NCI-H1694 (cell line): Measurements from ENCODE around the gene UBL5.
"Not testable (repeated sequence)": the region's sequence is repeated elsewhere in the genome, so short reads cannot be mapped to it uniquely, and the experiment has no call there.

Experiments used
- DNase-seq: peaks from one replicate; lab custom pipeline; 2025; lab: John Stamatoyannopoulos, UW

Gene UBL5

GRCh38 chr19:9811139-9811538 lies 16.6 kb upstream of the UBL5 start:
- no peak for DNase-seq

- DNase-seq = no peak
Measured at GRCh38 chr19:9818175-9818733, 9.5 kb upstream of the UBL5 start.

- peak; percentile 98 for DNase-seq
Measured at GRCh38 chr19:9818734-9819595, 8.8 kb upstream of the UBL5 start, which contains the start of gene FBXL12. TSS of gene FBXL12 (minus strand) at chr19:9819079. CDS start at chr19:9818813, 266 bp downstream.

- no peak for DNase-seq
Measured at GRCh38 chr19:9819596-9819909, 8.2 kb upstream of the UBL5 start.

- DNase-seq = not testable (repeated sequence)
Measured at GRCh38 chr19:9820034-9820433, 7.7 kb upstream of the UBL5 start.

- DNase-seq = no peak
Measured at GRCh38 chr19:9823816-9824215, 3.9 kb upstream of the UBL5 start.

GRCh38 chr19:9828551-9829063 lies 889 bp downstream of the UBL5 start:
- no peak for DNase-seq

- no peak for DNase-seq
Measured at GRCh38 chr19:9834307-9834725, 6.6 kb downstream of the UBL5 start.

- DNase-seq = peak; percentile 95
Measured at GRCh38 chr19:9834726-9835506, 7.2 kb downstream of the UBL5 start, which contains the start of gene PIN1. TSS of gene PIN1 (plus strand) at chr19:9835318. CDS start at chr19:9835345, 27 bp downstream.

GRCh38 chr19:9835507-9835949 lies 7.8 kb downstream of the UBL5 start:
- DNase-seq = no peak

GRCh38 chr19:9836021-9836420 lies 8.3 kb downstream of the UBL5 start:
- no peak for DNase-seq

- no peak for DNase-seq
Measured at GRCh38 chr19:9838324-9838723, 10.6 kb downstream of the UBL5 start.

GRCh38 chr19:9839415-9839814 lies 11.7 kb downstream of the UBL5 start:
- DNase-seq = no peak

GRCh38 chr19:9842834-9843625 lies 15.3 kb downstream of the UBL5 start:
- DNase-seq = no peak

GRCh38 chr19:9843626-9844273 lies 16.0 kb downstream of the UBL5 start:
- not testable (repeated sequence) for DNase-seq

- peak; percentile 22 for DNase-seq
Measured at GRCh38 chr19:9847087-9847671, 19.5 kb downstream of the UBL5 start.

GRCh38 chr19:9848060-9848459 lies 20.3 kb downstream of the UBL5 start:
- no peak for DNase-seq

- DNase-seq = peak; percentile 55
Measured at GRCh38 chr19:9848762-9849161, 21.0 kb downstream of the UBL5 start.

- no peak for DNase-seq
Measured at GRCh38 chr19:9849791-9850190, 22.1 kb downstream of the UBL5 start.

GRCh38 chr19:9850235-9850959 lies 22.7 kb downstream of the UBL5 start:
- DNase-seq = peak; percentile 64
